ENCODE data around the gene LILRB3. TPM values are rescaled to one million over a fixed set of nuclear protein-coding genes. Genes with fewer than 3 reads are reported as not detected.
"Not testable (repeated sequence)": the region's sequence is repeated elsewhere in the genome, so short reads cannot be mapped to it uniquely, and the experiment has no call there.

The LILRB3 gene
- polyA plus RNA-seq, 1 donor (not counting 4 experiments of a cell fraction or from before 2014, with no cell fraction given), result not detected

- Histone ChIP-seq H3K9ac (ENCODE audit: control insufficient read depth, extremely low read depth, insufficient read depth, low read length) (no peak overlapping the region), H3K9me1 (ENCODE audit: control insufficient read depth, extremely low read depth, insufficient read depth, low read length) (peaks cover 2% of the 10 kb centered on the region), H3K4me3 (ENCODE audit: control insufficient read depth in 2 of 3, extremely low read depth in 1 of 3, insufficient read depth in 2 of 3, low read depth in 1 of 3, low read length in 3 of 3) (no peak overlapping the region), H3K9me3 (ENCODE audit: control insufficient read depth, low read depth, low read length) (no peaks in the 10 kb centered on the region), H3K27me3 (ENCODE audit: control insufficient read depth, extremely low read depth, insufficient read depth, low read length) (no peaks in the 10 kb centered on the region), H2AFZ (ENCODE audit: control insufficient read depth, low read length) (no peak overlapping the region), H3K27ac (ENCODE audit: control insufficient read depth, insufficient read depth, low read length) (no peak overlapping the region), H3K36me3 (ENCODE audit: control insufficient read depth in 2 of 2, extremely low read depth in 1 of 2, insufficient read depth in 2 of 2, low read length in 2 of 2) (peaks cover 33 to 43% of the 10 kb centered on the region in 2 experiments), H4K20me1 (ENCODE audit: control insufficient read depth, extremely low read depth, insufficient read depth, low read length) (peaks cover 50% of the 10 kb centered on the region), H3K4me1 (ENCODE audit: control insufficient read depth, extremely low read depth, insufficient read depth, low read length) (peaks cover 6% of the 10 kb centered on the region), H3K79me2 (ENCODE audit: control insufficient read depth, insufficient read depth, low read length) (peaks cover 38% of the 10 kb centered on the region), H3K4me2 (ENCODE audit: control insufficient read depth, extremely low read depth, insufficient read depth, low read depth, low read length) (no peak overlapping the region)
- FAIRE-seq (no peak), DNase-seq (ENCODE audit: low read depth, low spot score) (no peak)
- dilution Hi-C loops (cut with MboI; ENCODE audit: extremely low pct_ligation_motif_present, low sequenced_read_pairs), result no loop called here
- no peak for TF ChIP-seq CTCF (optimal IDR thresholded peaks at IDR 0.05 in 1 of 3, IDR thresholded peaks at IDR 0.05 in 1 of 3, conservative IDR thresholded peaks at IDR 0.05 in 1 of 3; ENCODE audit: extremely low read depth in 1 of 3, insufficient read depth in 2 of 3, low read length in 3 of 3)
- no peak for TF ChIP-seq EZH2 (IDR thresholded peaks at IDR 0.05; ENCODE audit: low read length)
These were observed 14.6 kb downstream of the LILRB3 start for GRCh38 chr19:54207983-54208783.

GRCh38 chr19:54207676-54207982, 15.2 kb downstream of the LILRB3 start:
- Histone ChIP-seq H3K79me2 (ENCODE audit: control insufficient read depth, insufficient read depth, low read length) (peaks cover 43% of the 10 kb centered on the region), H3K36me3 (ENCODE audit: control insufficient read depth in 2 of 2, extremely low read depth in 1 of 2, insufficient read depth in 2 of 2, low read length in 2 of 2) (peaks cover 35 to 48% of the 10 kb centered on the region in 2 experiments), H3K4me2 (ENCODE audit: control insufficient read depth, extremely low read depth, insufficient read depth, low read depth, low read length) (no peak overlapping the region), H3K27me3 (ENCODE audit: control insufficient read depth, extremely low read depth, insufficient read depth, low read length) (no peaks in the 10 kb centered on the region), H2AFZ (ENCODE audit: control insufficient read depth, low read length) (no peak overlapping the region), H4K20me1 (ENCODE audit: control insufficient read depth, extremely low read depth, insufficient read depth, low read length) (peaks cover 56% of the 10 kb centered on the region), H3K4me1 (ENCODE audit: control insufficient read depth, extremely low read depth, insufficient read depth, low read length) (peaks cover 12% of the 10 kb centered on the region), H3K9ac (ENCODE audit: control insufficient read depth, extremely low read depth, insufficient read depth, low read length) (no peak overlapping the region), H3K9me3 (ENCODE audit: control insufficient read depth, low read depth, low read length) (no peaks in the 10 kb centered on the region), H3K27ac (ENCODE audit: control insufficient read depth, insufficient read depth, low read length) (no peak overlapping the region), H3K4me3 (ENCODE audit: control insufficient read depth in 2 of 3, extremely low read depth in 1 of 3, insufficient read depth in 2 of 3, low read depth in 1 of 3, low read length in 3 of 3) (no peak overlapping the region), H3K9me1 (ENCODE audit: control insufficient read depth, extremely low read depth, insufficient read depth, low read length) (peaks cover 2% of the 10 kb centered on the region)
- dilution Hi-C loops (cut with MboI; ENCODE audit: extremely low pct_ligation_motif_present, low sequenced_read_pairs), result no loop called here
- no peak for DNase-seq (ENCODE audit: low read depth, low spot score)
- no peak for FAIRE-seq
- no peak for TF ChIP-seq CTCF (optimal IDR thresholded peaks at IDR 0.05 in 1 of 3, IDR thresholded peaks at IDR 0.05 in 1 of 3, conservative IDR thresholded peaks at IDR 0.05 in 1 of 3; ENCODE audit: extremely low read depth in 1 of 3, insufficient read depth in 2 of 3, low read length in 3 of 3)
- TF ChIP-seq EZH2 (IDR thresholded peaks at IDR 0.05; ENCODE audit: low read length), result no peak

- H3K9ac ChIP-seq (ENCODE audit: control insufficient read depth, extremely low read depth, insufficient read depth, low read length); H3K4me3 ChIP-seq (ENCODE audit: control insufficient read depth in 2 of 3, extremely low read depth in 1 of 3, insufficient read depth in 2 of 3, low read depth in 1 of 3, low read length in 3 of 3); H3K27me3 ChIP-seq (ENCODE audit: control insufficient read depth, extremely low read depth, insufficient read depth, low read length); H3K9me1 ChIP-seq (ENCODE audit: control insufficient read depth, extremely low read depth, insufficient read depth, low read length); H3K9me3 ChIP-seq (ENCODE audit: control insufficient read depth, low read depth, low read length); FAIRE-seq; H3K27ac ChIP-seq (ENCODE audit: control insufficient read depth, insufficient read depth, low read length); DNase-seq (ENCODE audit: low read depth, low spot score); H2AFZ ChIP-seq (ENCODE audit: control insufficient read depth, low read length); dilution Hi-C loops (cut with MboI; ENCODE audit: extremely low pct_ligation_motif_present, low sequenced_read_pairs); H3K4me2 ChIP-seq (ENCODE audit: control insufficient read depth, extremely low read depth, insufficient read depth, low read depth, low read length): not testable (repeated sequence)
- H3K79me2 ChIP-seq (ENCODE audit: control insufficient read depth, insufficient read depth, low read length), result peaks cover 48% of the 10 kb centered on the region
- H4K20me1 ChIP-seq (ENCODE audit: control insufficient read depth, extremely low read depth, insufficient read depth, low read length), result peaks cover 60% of the 10 kb centered on the region
- H3K36me3 ChIP-seq (ENCODE audit: control insufficient read depth in 2 of 2, extremely low read depth in 1 of 2, insufficient read depth in 2 of 2, low read length in 2 of 2), result peaks cover 39 to 53% of the 10 kb centered on the region in 2 experiments
- peaks cover 16% of the 10 kb centered on the region for H3K4me1 ChIP-seq (ENCODE audit: control insufficient read depth, extremely low read depth, insufficient read depth, low read length)
These were observed 15.6 kb downstream of the LILRB3 start for GRCh38 chr19:54207193-54207592.
